ENCODE data around the gene ZNF74.
"Not testable (repeated sequence)": the region's sequence is repeated elsewhere in the genome, so short reads cannot be mapped to it uniquely, and the experiment has no call there.

The ZNF74 gene

DNA sequence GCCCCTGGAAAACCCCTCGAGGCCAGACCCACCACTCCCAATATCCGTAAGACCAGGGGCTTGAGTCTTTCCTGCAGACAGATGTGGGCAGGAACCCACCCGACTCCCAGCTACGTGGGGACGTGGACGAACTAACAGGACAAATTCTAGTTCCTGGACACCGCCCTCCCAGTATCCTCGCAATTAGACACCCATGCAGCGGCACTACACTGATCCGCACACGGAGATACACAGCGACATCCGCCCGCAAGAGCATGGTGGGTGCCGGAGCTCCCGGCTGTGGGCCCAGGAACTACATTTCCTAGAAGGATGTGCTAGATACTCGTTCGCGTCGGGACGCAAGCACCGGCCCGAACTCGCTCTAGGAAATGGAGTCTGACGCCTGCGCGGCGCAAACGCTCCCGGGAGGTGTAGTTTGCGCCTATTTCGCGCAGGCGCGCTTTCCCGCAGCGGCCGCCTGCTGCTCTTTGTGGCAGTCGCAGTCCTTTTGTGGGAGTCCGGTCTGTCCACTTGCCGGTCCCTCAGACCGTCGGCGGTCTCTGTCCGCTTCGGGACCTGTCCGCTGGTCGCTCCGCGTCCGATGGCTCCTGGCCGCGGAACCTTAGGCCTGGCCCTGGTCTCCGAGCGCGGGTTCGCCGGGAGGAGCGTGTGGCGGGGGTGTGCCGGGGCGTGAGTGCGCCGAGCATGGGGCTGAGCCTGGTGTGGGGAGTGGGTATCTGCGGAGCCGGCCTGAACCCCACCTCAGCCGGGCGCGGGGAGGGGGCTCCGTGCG lies at the start of gene ZNF74:
ZNF74 (plus strand) TSS at position 447 of the 772 bp plus-strand sequence. CDS start 478 bp downstream, outside the sequence.
- DNase-seq: peak; percentile 88

DNA sequence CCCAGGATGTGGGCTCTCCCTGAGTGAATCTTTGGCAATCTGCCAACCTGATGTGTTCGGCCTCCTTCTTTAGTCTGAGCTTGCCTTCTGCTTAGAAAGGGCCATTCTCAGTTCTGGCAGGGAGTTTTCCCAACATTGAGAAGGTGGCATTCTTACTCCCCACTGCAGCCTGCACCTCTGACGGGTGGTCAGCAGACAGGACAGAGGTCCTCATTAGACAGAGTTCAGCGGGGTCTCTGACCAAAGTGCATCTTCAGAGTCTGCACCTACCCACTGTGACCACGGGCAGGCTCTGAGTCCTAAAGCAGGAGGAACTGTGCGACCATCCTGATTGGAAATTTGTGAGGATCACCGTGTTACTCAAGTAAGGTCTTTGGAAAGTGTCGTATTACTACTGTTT lies 47.4 kb upstream of the ZNF74 start:
- DNase-seq: not testable (repeated sequence)

DNA sequence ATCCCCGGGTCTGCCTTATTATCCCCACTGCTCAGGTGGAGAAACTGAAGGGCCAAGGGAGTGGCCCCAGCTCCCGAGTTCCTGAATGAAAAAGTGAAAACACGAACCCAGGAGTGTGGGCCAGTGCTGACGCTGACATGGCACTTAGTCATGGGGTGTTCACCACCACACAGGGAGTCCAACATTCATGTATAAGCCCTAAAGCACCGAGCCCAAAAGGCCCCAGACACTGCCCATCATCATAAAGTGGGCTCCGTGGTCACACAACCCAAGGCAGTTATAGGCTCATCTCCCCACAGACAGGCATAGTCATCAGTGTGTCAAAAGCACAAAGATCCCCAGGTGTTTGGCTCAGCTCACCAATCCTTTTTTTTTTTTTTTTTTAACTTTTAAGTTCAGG lies 41.4 kb upstream of the ZNF74 start:
- not testable (repeated sequence) for DNase-seq

DNA sequence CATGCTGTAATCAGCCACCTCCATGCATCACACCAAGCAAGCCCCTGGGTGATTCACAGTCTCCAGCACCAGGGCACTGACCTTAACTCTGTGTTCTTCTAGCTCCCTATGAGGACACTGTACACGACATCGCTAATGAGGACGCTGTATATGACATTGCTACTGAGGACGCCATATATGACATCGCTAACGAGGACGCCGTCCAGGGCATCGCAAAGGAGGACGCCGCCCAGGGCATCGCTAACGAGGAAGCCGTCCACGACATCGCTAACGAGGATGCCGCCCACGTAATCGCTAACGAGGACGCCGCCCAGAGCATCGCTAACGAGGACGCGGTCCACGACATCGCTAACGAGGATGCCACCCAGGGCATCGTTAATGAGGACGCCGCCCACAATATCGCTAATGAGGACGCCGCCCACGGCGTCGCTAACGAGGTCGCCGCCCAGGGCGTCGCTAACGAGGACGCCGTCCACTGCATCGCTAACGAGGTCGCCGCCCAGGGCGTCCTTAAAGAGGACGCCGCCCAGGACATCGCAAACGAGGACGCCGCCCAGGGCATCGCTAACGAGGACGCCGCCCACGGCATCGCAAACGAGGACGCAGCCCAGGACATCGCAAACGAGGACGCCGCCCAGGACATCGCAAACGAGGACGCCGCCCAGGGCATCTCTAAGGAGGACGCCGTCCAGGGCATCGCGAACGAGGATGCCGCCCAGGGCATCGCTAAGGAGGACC lies 39.5 kb upstream of the ZNF74 start:
- DNase-seq: no peak

DNA sequence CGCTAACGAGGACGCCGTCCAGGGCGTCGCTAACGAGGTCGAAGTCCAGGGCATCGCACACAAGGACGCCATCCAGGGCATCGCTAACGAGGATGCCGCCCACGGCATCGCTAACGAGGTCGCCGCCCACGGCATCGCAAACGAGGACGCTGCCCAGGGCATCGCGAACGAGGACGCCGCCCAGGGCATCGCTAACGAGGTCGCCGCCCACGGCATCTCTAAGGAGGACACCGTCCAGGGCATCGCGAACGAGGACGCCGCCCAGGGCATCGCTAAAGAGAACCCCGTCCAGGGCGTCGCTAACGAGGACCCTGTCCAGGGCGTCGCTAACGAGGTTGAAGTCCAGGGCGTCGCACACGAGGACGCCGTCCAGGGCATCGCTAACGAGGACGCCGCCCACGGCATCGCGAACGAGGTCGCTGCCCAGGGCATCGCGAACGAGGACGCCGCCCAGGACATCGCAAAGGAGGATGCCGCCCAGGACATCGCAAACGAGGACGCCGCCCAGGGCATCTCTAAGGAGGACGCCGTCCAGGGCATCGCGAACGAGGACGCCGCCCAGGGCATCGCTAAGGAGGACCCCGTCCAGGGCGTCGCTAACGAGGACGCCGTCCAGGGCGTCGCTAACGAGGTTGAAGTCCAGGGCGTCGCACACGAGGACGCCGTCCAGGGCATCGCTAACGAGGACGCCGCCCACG lies 37.9 kb upstream of the ZNF74 start:
- not testable (repeated sequence) for DNase-seq

DNA sequence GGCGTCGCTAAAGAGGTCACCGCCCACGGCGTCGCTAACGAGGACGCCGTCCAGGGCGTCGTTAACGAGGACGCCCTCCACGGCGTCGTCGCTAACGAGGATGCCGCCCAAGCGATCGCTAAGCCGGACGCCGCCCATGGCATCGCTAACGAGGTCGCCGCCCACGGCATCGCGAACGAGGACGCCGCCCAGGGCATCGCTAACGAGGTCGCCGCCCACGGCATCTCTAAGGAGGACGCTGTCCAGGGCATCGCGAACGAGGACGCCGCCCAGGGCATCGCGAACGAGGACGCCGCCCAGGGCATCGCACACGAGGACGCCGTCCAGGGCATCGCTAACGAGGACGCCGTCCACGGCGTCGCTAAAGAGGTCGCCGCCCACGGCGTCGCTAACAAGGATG lies 37.0 kb upstream of the ZNF74 start:
- DNase-seq: not testable (repeated sequence)

DNA sequence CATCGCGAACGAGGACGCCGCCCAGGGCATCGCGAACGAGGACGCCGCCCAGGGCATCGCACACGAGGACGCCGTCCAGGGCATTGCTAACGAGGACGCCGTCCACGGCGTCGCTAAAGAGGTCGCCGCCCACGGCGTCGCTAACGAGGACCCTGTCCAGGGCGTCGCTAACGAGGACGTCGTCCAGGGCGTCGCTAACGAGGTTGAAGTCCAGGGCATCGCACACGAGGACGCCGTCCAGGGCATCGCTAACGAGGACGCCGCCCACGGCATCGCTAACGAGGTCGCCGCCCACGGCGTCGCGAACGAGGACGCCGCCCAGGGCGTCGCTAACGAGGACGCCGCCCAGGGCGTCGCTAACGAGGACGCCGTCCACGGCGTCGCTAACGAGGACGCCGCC lies 36.0 kb upstream of the ZNF74 start:
- not testable (repeated sequence) for DNase-seq

DNA sequence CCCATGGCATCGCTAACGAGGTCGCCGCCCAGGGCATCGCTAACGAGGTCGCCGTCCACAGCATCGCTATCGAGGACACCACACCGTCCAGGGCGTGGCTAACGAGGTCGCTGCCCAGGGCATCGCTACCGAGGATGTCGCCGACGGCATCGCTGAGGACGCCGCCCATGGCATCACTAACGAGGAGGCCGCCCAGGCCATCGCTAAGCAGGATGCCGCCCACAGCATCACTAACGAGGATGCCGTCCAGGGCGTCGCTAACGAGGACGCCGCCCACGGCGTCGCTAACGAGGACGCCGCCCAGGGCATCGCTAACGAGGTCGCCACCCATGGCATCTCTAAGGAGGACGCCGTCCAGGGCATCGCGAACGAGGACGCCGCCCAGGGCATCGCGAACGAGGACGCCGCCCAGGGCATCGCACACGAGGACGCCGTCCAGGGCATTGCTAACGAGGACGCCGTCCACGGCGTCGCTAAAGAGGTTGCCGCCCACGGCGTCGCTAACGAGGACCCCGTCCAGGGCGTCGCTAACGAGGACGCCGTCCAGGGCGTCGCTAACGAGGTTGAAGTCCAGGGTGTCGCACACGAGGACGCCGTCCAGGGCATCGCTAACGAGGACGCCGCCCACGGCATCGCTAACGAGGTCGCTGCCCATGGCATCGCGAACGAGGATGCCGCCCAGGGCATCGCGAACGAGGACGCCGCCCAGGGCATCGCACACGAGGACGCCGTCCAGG lies 35.3 kb upstream of the ZNF74 start:
- DNase-seq: not testable (repeated sequence)

DNA sequence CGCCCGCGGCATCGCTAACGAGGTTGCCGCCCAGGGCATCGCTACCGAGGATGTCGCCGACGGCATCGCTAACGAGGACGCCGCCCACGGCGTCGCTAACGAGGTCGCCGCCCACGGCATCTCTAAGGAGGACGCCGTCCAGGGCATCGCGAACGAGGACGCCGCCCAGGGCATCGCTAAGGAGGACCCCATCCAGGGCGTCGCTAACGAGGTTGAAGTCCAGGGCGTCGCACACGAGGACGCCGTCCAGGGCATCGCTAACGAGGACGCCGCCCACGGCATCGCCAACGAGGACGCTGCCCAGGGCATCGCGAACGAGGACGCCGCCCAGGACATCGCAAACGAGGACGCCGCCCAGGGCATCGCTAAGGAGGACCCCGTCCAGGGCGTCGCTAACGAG lies 33.7 kb upstream of the ZNF74 start:
- DNase-seq: not testable (repeated sequence)

DNA sequence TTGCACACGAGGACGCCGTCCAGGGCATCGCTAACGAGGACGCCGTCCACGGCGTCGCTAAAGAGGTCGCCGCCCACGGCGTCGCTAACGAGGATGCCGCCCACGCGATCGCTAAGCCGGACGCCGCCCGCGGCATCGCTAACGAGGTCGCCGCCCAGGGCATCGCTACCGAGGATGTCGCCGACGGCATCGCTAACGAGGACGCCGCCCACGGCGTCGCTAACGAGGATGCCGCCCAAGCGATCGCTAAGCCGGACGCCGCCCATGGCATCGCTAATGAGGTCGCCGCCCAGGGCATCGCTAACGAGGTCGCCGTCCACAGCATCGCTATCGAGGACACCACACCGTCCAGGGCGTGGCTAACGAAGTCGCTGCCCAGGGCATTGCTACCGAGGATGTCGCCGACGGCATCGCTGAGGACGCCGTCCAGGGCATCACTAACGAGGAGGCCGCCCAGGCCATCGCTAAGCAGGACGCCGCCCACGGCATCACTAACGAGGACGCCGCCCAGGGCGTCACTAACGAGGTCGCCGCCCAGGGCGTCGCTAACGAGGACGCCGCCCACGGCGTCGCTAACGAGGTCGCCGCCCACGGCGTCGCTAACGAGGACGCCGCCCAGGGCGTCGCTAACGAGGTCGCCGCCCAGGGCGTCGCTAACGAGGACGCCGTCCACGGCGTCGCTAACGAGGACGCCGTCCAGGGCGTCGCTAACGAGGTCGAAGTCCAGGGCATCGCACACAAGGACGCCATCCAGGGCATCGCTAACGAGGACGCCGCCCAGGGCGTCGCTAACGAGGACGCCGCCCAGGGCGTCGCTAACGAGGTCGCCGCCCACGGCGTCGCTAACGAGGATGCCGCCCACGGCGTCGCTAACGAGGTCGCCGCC lies 32.8 kb upstream of the ZNF74 start:
- DNase-seq: not testable (repeated sequence)

DNA sequence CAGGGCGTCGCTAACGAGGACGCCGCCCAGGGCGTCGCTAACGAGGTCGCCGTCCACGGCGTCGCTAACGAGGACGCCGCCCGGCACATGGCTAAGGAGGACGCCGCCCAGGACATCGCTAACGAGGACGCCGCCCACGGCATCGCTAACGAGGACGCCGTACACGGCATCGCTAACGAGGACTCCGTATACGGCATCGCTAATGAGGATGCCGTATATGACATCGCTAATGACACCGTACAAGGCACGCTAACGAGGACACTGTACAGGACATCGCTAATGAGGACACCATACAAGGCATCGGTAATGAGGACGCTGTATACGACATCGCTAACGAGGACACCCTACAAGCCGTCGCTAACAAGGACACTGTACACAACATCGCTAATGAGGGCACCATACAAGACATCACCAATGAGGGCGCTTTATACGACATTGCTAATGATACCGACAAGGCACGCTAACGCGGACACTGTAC lies 32.2 kb upstream of the ZNF74 start:
- not testable (repeated sequence) for DNase-seq

DNA sequence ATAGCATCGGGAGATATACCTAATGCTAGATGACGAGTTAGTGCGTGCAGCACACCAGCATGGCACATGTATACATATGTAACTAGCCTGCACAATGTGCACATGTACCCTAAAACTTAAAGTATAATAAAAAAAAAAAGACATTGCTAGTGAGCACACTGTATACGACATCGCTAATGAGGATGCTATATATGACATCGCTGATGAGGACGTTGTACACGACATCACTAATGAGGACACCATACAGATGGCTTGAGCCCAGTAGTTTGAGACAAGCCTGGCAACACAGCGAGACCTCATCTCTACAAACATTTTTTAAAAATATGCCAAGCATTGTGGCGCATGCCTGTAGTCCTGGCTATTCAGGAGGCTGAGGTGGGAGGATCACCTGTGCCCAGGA lies 31.5 kb upstream of the ZNF74 start:
- DNase-seq: not testable (repeated sequence)

DNA sequence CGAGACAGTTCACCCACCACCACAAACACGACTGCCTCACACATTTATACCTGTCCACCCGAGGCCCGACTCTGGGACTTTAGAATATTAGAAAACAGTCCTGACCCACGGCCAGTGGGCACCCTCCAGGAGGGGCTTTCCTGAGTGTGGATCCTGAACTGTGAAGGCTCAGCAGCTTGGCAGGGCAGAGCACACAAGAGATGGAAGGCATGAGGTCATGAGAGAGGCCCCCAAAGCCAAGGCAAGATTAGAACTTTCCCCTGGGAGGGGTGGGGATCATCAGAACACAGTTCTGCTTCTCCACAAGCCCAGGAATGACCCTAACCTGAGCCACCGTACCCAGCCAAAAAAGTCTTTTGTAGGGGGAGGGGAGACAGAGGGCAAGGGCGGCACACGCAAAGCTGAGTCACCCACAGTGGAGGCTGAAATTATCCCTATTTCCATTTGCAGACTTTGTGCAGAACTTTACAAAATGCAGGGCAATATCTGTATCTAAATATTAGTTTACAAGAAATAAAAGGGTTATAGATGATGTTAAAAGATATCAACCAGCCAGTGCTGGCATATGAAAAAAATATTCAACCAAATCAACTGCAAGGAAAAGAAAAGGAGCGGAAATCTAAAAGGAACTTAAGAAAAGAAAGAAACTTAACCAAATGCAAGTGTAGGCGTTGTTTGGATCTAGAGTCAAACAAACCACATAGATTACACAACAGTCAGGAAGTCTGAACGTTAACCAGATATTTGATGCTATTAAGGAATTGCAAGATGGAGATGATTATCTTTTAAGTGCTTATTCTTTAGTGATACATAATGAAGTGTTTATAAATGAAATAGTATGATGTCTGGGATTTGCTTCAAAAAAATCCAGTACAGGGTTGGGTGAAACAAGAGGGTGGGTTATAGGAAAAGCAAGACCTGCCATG lies 29.4 kb upstream of the ZNF74 start:
- DNase-seq: not testable (repeated sequence)

DNA sequence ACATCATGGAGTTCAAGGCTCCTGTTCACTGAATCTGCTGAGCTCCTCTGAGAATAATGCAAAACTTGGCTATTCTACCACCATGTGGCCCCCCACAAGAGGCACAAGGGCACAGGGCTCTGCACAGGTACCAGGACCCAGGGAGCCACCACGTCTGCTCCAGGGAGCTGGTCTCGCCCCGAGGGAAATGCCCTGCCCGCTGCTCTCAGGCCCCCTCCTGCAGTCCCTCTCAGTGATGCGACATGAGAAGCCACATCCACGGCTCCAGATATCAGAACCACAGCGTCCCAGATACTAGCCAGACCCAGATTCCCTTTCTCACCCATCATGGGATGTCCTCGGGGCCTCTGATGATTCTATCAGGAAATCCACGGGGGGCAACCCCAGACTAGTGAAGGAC lies 27.1 kb upstream of the ZNF74 start:
- DNase-seq: not testable (repeated sequence)

DNA sequence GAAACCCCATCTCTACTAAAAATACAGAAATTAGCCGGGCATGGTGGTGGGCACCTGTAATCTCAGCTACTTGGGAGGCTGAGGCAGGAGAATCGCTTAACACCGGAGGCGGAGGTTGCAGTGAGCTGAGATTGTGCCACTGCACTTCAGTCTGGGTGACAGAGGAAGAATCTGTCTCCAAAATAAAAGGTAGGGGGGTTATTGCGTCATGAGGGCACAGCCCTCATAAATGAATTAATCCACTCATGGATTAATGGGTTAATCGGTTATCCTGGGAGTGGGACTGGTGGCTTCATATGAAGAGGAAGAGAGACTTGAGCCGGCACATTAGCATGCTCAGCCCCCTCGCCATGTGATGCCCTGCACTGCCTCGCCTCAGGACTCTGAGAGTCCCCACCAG lies 25.1 kb upstream of the ZNF74 start:
- DNase-seq: not testable (repeated sequence)

DNA sequence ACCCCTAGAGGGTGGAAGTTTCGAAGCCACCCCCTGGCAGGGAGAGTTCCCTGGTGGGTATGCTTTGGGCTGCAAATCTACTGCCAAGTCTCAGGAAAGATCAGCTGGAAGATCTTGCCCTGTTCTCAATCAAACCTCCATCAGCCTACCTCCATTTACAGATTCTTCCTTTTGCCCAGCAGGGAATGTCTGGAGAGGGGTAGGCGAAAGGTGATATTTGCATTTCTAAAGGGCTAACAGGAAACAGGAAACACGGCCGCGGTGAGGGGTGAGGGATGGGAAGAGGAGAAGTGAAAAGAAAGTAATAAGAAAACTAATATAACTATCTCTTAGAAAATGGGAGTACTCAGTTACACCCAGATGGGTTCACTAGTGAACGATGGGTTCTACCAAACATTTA lies 22.3 kb upstream of the ZNF74 start:
- DNase-seq: not testable (repeated sequence)

DNA sequence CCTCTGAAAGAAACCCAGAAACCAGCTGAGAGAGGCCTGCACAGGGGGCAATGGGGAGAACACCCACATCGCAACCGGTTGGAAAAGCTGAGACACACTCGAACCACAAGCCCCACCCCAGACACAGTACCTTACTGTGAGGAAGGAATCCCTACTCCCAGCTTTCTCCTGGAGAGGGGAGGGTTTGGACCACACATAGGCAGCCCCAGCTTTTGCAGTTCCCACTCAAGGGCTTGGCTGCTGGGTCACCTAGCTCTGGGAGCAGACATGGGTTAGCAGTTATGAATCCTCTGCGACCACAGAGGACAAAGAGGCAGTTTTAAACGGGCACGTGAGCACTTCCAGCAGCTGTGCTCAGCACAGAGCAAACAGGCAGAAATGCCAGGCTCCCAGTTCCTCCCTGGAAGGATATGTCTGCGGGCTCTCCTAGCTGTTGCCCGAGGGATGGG lies 21.5 kb upstream of the ZNF74 start:
- DNase-seq: not testable (repeated sequence)

DNA sequence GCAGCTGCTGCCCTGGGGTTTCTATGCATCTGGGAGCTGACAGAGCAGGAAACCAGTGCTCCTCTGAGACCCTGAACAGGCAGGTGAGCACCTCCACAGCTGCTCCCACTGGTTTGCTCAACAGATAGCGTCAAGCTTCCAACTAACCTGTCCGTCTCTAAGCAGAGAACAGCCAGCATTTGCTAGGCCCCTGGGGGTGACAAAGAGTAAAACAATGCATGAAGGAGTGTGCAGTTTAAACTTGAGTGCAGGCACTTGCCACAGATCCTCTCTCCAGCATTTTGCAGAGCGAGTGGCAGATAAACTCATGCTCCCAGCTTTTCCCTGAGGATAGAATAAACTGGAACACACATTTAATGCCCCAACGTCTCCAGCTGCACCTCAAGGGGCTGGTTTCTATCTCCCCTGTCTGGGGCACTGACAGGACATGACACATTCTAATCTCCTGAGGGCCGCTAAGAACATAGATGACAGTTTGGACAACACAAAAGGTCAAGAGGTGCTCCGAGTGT lies 20.7 kb upstream of the ZNF74 start:
- not testable (repeated sequence) for DNase-seq

DNA sequence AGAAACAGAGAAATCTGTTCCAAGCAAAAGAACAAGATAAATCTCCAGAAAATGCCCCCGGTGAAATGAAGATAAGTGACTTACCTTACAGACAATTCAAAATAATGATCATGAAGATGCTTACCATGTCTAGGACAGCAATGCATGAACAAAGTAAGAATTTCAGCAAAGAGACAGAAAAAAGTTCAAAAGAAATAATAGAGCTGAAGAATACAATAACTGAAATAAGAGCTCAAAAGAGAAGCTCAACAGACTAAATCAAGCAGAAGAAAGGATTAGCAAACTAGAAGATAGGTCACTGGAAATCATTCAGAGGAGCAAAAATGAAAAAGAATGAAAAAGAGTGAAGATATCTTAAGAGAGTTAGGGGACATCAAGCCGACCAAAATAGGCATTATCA lies 19.8 kb upstream of the ZNF74 start:
- not testable (repeated sequence) for DNase-seq

DNA sequence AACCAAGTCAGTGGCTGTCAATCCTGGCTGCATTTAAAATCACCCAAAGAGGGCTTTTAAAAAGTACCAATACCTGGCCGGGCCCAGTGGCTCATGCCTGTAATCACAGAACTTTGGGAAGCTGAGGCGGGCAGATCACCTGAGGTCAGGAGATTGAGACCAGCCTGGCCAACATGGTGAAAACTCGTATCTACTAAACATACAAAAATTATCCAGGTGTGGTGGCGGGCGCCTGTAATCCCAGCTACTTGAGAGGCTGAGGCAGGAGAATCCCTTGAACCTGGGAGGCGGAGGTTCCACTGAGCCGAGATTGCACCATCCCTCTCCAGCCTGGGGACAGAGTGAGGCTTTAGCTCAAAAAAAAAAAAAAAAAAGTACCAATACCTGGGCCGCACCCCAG lies 17.7 kb upstream of the ZNF74 start:
- not testable (repeated sequence) for DNase-seq
